Measurements from ENCODE around the gene DAAM1. TPM values are rescaled to one million over a fixed set of nuclear protein-coding genes. Genes with fewer than 3 reads are reported as not detected.

DAAM1 gene
- polyA plus RNA-seq, 1 donor (not counting 4 experiments of a cell fraction or from before 2014, with no cell fraction given): 44.6 TPM

GRCh38 chr14:59280961-59281360 lies 92.5 kb downstream of the DAAM1 start:
- no peak overlapping the region for H3K4me3 ChIP-seq (ENCODE audit: control insufficient read depth in 2 of 3, extremely low read depth in 1 of 3, insufficient read depth in 2 of 3, low read depth in 1 of 3, low read length in 3 of 3)
- TF ChIP-seq, protein P1, sequence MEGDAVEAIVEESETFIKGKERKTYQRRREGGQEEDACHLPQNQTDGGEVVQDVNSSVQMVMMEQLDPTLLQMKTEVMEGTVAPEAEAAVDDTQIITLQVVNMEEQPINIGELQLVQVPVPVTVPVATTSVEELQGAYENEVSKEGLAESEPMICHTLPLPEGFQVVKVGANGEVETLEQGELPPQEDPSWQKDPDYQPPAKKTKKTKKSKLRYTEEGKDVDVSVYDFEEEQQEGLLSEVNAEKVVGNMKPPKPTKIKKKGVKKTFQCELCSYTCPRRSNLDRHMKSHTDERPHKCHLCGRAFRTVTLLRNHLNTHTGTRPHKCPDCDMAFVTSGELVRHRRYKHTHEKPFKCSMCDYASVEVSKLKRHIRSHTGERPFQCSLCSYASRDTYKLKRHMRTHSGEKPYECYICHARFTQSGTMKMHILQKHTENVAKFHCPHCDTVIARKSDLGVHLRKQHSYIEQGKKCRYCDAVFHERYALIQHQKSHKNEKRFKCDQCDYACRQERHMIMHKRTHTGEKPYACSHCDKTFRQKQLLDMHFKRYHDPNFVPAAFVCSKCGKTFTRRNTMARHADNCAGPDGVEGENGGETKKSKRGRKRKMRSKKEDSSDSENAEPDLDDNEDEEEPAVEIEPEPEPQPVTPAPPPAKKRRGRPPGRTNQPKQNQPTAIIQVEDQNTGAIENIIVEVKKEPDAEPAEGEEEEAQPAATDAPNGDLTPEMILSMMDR (optimal IDR thresholded peaks at IDR 0.05 in 1 of 3, IDR thresholded peaks at IDR 0.05 in 1 of 3, conservative IDR thresholded peaks at IDR 0.05 in 1 of 3; ENCODE audit: extremely low read depth in 1 of 3, insufficient read depth in 2 of 3, low read length in 3 of 3): no peak
- TF ChIP-seq EZH2 (IDR thresholded peaks at IDR 0.05; ENCODE audit: low read length): no peak
- H3K9me1 ChIP-seq (ENCODE audit: control insufficient read depth, extremely low read depth, insufficient read depth, low read length): no peaks in the 10 kb centered on the region
- no peak for DNase-seq (ENCODE audit: low read depth, low spot score)
- dilution Hi-C loops (cut with MboI; ENCODE audit: extremely low pct_ligation_motif_present, low sequenced_read_pairs): no loop called here
- H2AFZ ChIP-seq (ENCODE audit: control insufficient read depth, low read length): no peak overlapping the region
- peak overlapping the region; percentile 75 for H3K4me2 ChIP-seq (ENCODE audit: control insufficient read depth, extremely low read depth, insufficient read depth, low read depth, low read length)
- no peaks in the 10 kb centered on the region for H3K27me3 ChIP-seq (ENCODE audit: control insufficient read depth, extremely low read depth, insufficient read depth, low read length)
- peak overlapping the region; percentile 84 for H3K27ac ChIP-seq (ENCODE audit: control insufficient read depth, insufficient read depth, low read length)
- no peaks in the 10 kb centered on the region for H4K20me1 ChIP-seq (ENCODE audit: control insufficient read depth, extremely low read depth, insufficient read depth, low read length)
- no peaks in the 10 kb centered on the region for H3K9me3 ChIP-seq (ENCODE audit: control insufficient read depth, low read depth, low read length)
- peak; percentile 56 for FAIRE-seq
- peaks cover 55% of the 10 kb centered on the region for H3K4me1 ChIP-seq (ENCODE audit: control insufficient read depth, extremely low read depth, insufficient read depth, low read length)
- H3K79me2 ChIP-seq (ENCODE audit: control insufficient read depth, insufficient read depth, low read length): no peaks in the 10 kb centered on the region
- no peak overlapping the region for H3K9ac ChIP-seq (ENCODE audit: control insufficient read depth, extremely low read depth, insufficient read depth, low read length)
- no peaks in the 10 kb centered on the region for H3K36me3 ChIP-seq (ENCODE audit: control insufficient read depth in 2 of 2, extremely low read depth in 1 of 2, insufficient read depth in 2 of 2, low read length in 2 of 2)

- DNase-seq (ENCODE audit: low read depth, low spot score): peak; percentile 69
- Histone ChIP-seq H3K36me3 (ENCODE audit: control insufficient read depth in 2 of 2, extremely low read depth in 1 of 2, insufficient read depth in 2 of 2, low read length in 2 of 2) (no peaks in the 10 kb centered on the region), H3K4me2 (ENCODE audit: control insufficient read depth, extremely low read depth, insufficient read depth, low read depth, low read length) (peak overlapping the region; percentile 75), H3K27me3 (ENCODE audit: control insufficient read depth, extremely low read depth, insufficient read depth, low read length) (no peaks in the 10 kb centered on the region), H3K9me3 (ENCODE audit: control insufficient read depth, low read depth, low read length) (no peaks in the 10 kb centered on the region), H3K4me3 (ENCODE audit: control insufficient read depth in 2 of 3, extremely low read depth in 1 of 3, insufficient read depth in 2 of 3, low read depth in 1 of 3, low read length in 3 of 3) (peak overlapping the region in 1 of 3 experiments; percentile 2), H3K27ac (ENCODE audit: control insufficient read depth, insufficient read depth, low read length) (peak overlapping the region; percentile 84), H3K4me1 (ENCODE audit: control insufficient read depth, extremely low read depth, insufficient read depth, low read length) (peaks cover 47% of the 10 kb centered on the region), H2AFZ (ENCODE audit: control insufficient read depth, low read length) (no peak overlapping the region), H3K9ac (ENCODE audit: control insufficient read depth, extremely low read depth, insufficient read depth, low read length) (peak overlapping the region; percentile 24), H4K20me1 (ENCODE audit: control insufficient read depth, extremely low read depth, insufficient read depth, low read length) (no peaks in the 10 kb centered on the region), H3K9me1 (ENCODE audit: control insufficient read depth, extremely low read depth, insufficient read depth, low read length) (no peaks in the 10 kb centered on the region), H3K79me2 (ENCODE audit: control insufficient read depth, insufficient read depth, low read length) (no peaks in the 10 kb centered on the region)
- no peak for TF ChIP-seq EZH2 (IDR thresholded peaks at IDR 0.05; ENCODE audit: low read length)
- TF ChIP-seq, protein P1 (optimal IDR thresholded peaks at IDR 0.05 in 1 of 3, IDR thresholded peaks at IDR 0.05 in 1 of 3, conservative IDR thresholded peaks at IDR 0.05 in 1 of 3; ENCODE audit: extremely low read depth in 1 of 3, insufficient read depth in 2 of 3, low read length in 3 of 3): no peak
- dilution Hi-C loops (cut with MboI; ENCODE audit: extremely low pct_ligation_motif_present, low sequenced_read_pairs): no loop called here
- peak; percentile 26 for FAIRE-seq
Observed at GRCh38 chr14:59281609-59282377, 93.3 kb downstream of the DAAM1 start.
